Measurements from ENCODE around the gene FOXC1. TPM values are rescaled to one million over a fixed set of nuclear protein-coding genes. Genes with fewer than 3 reads are reported as not detected.

The FOXC1 gene
- total and polyA plus RNA-seq, 2 experiments from 2014 or later = 0.60 to 1.1 TPM

GRCh38 chr6:1657116-1657770 is 47.5 kb downstream of the FOXC1 start:
- H3K4me3 ChIP-seq = no peak overlapping the region
- no peaks in the 10 kb centered on the region for H4K20me1 ChIP-seq (ENCODE audit: insufficient read depth, poor library complexity, severe bottlenecking)
- H3K9me2 ChIP-seq (replicated peaks; ENCODE audit: insufficient read depth) = no peaks in the 10 kb centered on the region
- WGBS (ENCODE audit: low lambda C conversion rate, missing lambda C conversion rate) = 63% methylated on average over 13 of the region's 13 CpGs
- no peak overlapping the region for H3K4me2 ChIP-seq
- no peaks in the 10 kb centered on the region for H3K4me1 ChIP-seq (ENCODE audit: insufficient read depth)
- H2AFZ ChIP-seq = no peak overlapping the region
- H3K27me3 ChIP-seq = no peaks in the 10 kb centered on the region
- no peaks in the 10 kb centered on the region for H3K36me3 ChIP-seq (replicated peaks; ENCODE audit: insufficient read depth, low read depth)
- no peaks in the 10 kb centered on the region for H3K79me2 ChIP-seq
- no peak for DNase-seq (ENCODE audit: low spot score)
- no peaks in the 10 kb centered on the region for H3K9me3 ChIP-seq (ENCODE audit: low read depth)
- no peak for TF ChIP-seq CTCF (IDR thresholded peaks at IDR 0.05; ENCODE audit: poor library complexity)
- TF ChIP-seq EZH2 (IDR thresholded peaks at IDR 0.05; ENCODE audit: borderline replicate concordance) = no peak
- no peak for TF ChIP-seq EZH2phosphoT487 (IDR thresholded peaks at IDR 0.05; ENCODE audit: low read depth, severe bottlenecking, unreplicated experiment)
- H3K27ac ChIP-seq = no peak overlapping the region

- no peak for TF ChIP-seq CTCF (IDR thresholded peaks at IDR 0.05; ENCODE audit: poor library complexity)
- H3K27ac ChIP-seq = no peak overlapping the region
- H3K4me2 ChIP-seq = no peak overlapping the region
- no peaks in the 10 kb centered on the region for H3K27me3 ChIP-seq
- DNase-seq (ENCODE audit: low spot score) = no peak
- no peaks in the 10 kb centered on the region for H3K9me3 ChIP-seq (ENCODE audit: low read depth)
- no peaks in the 10 kb centered on the region for H3K79me2 ChIP-seq
- H3K9me2 ChIP-seq (replicated peaks; ENCODE audit: insufficient read depth) = no peaks in the 10 kb centered on the region
- no peaks in the 10 kb centered on the region for H4K20me1 ChIP-seq (ENCODE audit: insufficient read depth, poor library complexity, severe bottlenecking)
- H3K4me3 ChIP-seq = no peak overlapping the region
- H2AFZ ChIP-seq = no peak overlapping the region
- H3K36me3 ChIP-seq (replicated peaks; ENCODE audit: insufficient read depth, low read depth) = no peaks in the 10 kb centered on the region
- no peaks in the 10 kb centered on the region for H3K4me1 ChIP-seq (ENCODE audit: insufficient read depth)
- WGBS (ENCODE audit: low lambda C conversion rate, missing lambda C conversion rate) = 67% methylated on average over 7 of the region's 7 CpGs
These were observed 48.1 kb downstream of the FOXC1 start for GRCh38 chr6:1657771-1658165.

GRCh38 chr6:1658212-1659005 is 48.7 kb downstream of the FOXC1 start:
- H3K9me2 ChIP-seq (replicated peaks; ENCODE audit: insufficient read depth) = no peaks in the 10 kb centered on the region
- no peak overlapping the region for H3K4me3 ChIP-seq
- H3K27me3 ChIP-seq = no peaks in the 10 kb centered on the region
- WGBS (ENCODE audit: low lambda C conversion rate, missing lambda C conversion rate) = 95% methylated on average over 15 of the region's 15 CpGs
- no peaks in the 10 kb centered on the region for H3K79me2 ChIP-seq
- H4K20me1 ChIP-seq (ENCODE audit: insufficient read depth, poor library complexity, severe bottlenecking) = no peaks in the 10 kb centered on the region
- no peaks in the 10 kb centered on the region for H3K9me3 ChIP-seq (ENCODE audit: low read depth)
- H3K27ac ChIP-seq = no peak overlapping the region
- no peaks in the 10 kb centered on the region for H3K4me1 ChIP-seq (ENCODE audit: insufficient read depth)
- TF ChIP-seq CTCF (IDR thresholded peaks at IDR 0.05; ENCODE audit: poor library complexity) = no peak
- TF ChIP-seq EZH2 (IDR thresholded peaks at IDR 0.05; ENCODE audit: borderline replicate concordance) = no peak
- no peak for TF ChIP-seq EZH2phosphoT487 (IDR thresholded peaks at IDR 0.05; ENCODE audit: low read depth, severe bottlenecking, unreplicated experiment)
- H3K4me2 ChIP-seq = no peak overlapping the region
- no peak overlapping the region for H2AFZ ChIP-seq
- H3K36me3 ChIP-seq (replicated peaks; ENCODE audit: insufficient read depth, low read depth) = no peaks in the 10 kb centered on the region
- no peak for DNase-seq (ENCODE audit: low spot score)

Data from hepatocyte (in vitro differentiated cells).